ENCODE results near the gene FBXL14.
"Not testable (repeated sequence)": the region's sequence is repeated elsewhere in the genome, so short reads cannot be mapped to it uniquely, and the experiment has no call there.

DNA sequence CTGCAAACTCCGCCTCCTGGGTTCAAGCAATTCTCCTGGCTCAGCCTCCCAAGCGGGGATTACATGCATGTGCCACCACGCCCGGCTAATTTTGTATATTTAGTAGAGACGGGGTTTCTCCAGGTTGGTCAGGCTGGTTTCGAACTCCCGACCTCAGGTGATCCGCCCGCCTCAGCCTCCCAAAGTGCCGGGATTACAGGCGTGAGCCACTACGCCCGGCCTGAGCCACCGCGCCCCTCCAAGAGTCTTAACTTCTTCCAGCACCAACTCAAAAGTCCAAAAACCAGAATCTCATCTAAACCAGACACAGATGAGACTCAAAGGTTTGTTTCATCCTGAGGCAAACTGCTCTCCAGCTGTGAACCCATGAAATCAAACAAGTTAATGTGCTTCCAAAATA is 36.3 kb downstream of the FBXL14 start:
- TF ChIP-seq, protein P1, sequence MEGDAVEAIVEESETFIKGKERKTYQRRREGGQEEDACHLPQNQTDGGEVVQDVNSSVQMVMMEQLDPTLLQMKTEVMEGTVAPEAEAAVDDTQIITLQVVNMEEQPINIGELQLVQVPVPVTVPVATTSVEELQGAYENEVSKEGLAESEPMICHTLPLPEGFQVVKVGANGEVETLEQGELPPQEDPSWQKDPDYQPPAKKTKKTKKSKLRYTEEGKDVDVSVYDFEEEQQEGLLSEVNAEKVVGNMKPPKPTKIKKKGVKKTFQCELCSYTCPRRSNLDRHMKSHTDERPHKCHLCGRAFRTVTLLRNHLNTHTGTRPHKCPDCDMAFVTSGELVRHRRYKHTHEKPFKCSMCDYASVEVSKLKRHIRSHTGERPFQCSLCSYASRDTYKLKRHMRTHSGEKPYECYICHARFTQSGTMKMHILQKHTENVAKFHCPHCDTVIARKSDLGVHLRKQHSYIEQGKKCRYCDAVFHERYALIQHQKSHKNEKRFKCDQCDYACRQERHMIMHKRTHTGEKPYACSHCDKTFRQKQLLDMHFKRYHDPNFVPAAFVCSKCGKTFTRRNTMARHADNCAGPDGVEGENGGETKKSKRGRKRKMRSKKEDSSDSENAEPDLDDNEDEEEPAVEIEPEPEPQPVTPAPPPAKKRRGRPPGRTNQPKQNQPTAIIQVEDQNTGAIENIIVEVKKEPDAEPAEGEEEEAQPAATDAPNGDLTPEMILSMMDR (IDR thresholded peaks at IDR 0.05), result not testable (repeated sequence)
- TF ChIP-seq POLR2A (IDR thresholded peaks at IDR 0.05), result not testable (repeated sequence)

Measured in upper lobe of left lung (tissue), 4 donors.